Kidney (tissue), 14 donors: Measurements from ENCODE around the gene CCNB2. TPM values are rescaled to one million over a fixed set of nuclear protein-coding genes. Genes with fewer than 3 reads are reported as not detected.
A peak's percentile ranks its signal among the peaks of the same experiment; 100 is the strongest.

ENCODE experiments used
- DNase-seq, 5 donors: peaks; one replicate each; pipeline ENCODE4 v3.0.0-alpha.2; 2013 to 2020
- FAIRE-seq: peaks from 2 replicates; lab custom pipeline; 2012; peaks lifted over from hg19 to GRCh38; lab: Jason Lieb, UNC
- H3K27ac ChIP-seq, 2 donors: one replicate each; pipeline ENCODE4 v1.7.0; 2013; ENCODE audit warnings: low read depth in 2 of 2, low read length in 2 of 2, inconsistent platforms in 1 of 2
- H3K27me3 ChIP-seq: one replicate; pipeline ENCODE4 v1.7.1; 2013; ENCODE audit warnings: low read length, inconsistent platforms; ENCODE audit not compliant: control insufficient read depth, insufficient read depth
- H3K36me3 ChIP-seq, 3 donors: one replicate each; pipeline versions ENCODE4 v1.7.0 to v1.7.1; 2013; ENCODE audit warnings: low read length in 3 of 3, control low read depth in 1 of 3, inconsistent platforms in 1 of 3; ENCODE audit not compliant: insufficient read depth in 3 of 3, control insufficient read depth in 2 of 3
- H3K4me1 ChIP-seq, 3 donors: one replicate each; pipeline versions ENCODE4 v1.7.0 to v1.7.1; 2013; ENCODE audit warnings: low read length in 3 of 3, inconsistent platforms in 1 of 3, low read depth in 1 of 3; ENCODE audit not compliant: control insufficient read depth in 2 of 3, insufficient read depth in 2 of 3
- H3K4me3 ChIP-seq, 3 donors: one replicate each; pipeline versions ENCODE4 v1.7.0 to v1.8.1; 2013; ENCODE audit warnings: low read length in 3 of 3, control low read depth in 1 of 3, inconsistent platforms in 1 of 3
- H3K9ac ChIP-seq, 3 donors: one replicate each; pipeline versions ENCODE4 v1.7.0 to v1.7.1; 2013; ENCODE audit warnings: low read length in 3 of 3, control low read depth in 1 of 3, inconsistent platforms in 1 of 3
- H3K9me3 ChIP-seq, 3 donors: one replicate each; pipeline versions ENCODE4 v1.7.0 to v1.7.1; 2013; ENCODE audit warnings: low read length in 3 of 3, control low read depth in 1 of 3, inconsistent platforms in 1 of 3; ENCODE audit not compliant: control insufficient read depth in 2 of 3, insufficient read depth in 1 of 3
- CTCF ChIP-seq: IDR thresholded peaks from 3 replicates; pipeline ENCODE4 v1.5.1; 2012; ENCODE audit warnings: mild to moderate bottlenecking, moderate library complexity, borderline replicate concordance; ENCODE audit not compliant: insufficient read depth; ENCODE audit errors: extremely low read depth
- intact Hi-C: fragments of 100-400 bp; cut with DNase I; formaldehyde crosslinking; loops from one replicate; pipeline ENCODE4 v1.11.1; 2022
- polyA plus RNA-seq: library from polyadenylated mRNA; stranded (reverse); fragments of 350-450 nt; fragmentation: Illumina TruSeq; extraction: RNeasy Lipid Tissue Mini Kit (QIAGEN cat#74804); gene quantifications from one replicate; pipeline ENCODE4 v1.2.3, GENCODE V29; 2014; ENCODE audit warnings: low read depth, low replicate concordance; ENCODE audit not compliant: insufficient read depth
- total RNA-seq: library from RNA; stranded (reverse); fragmentation: NEBNext Ultra II Directional; extraction: Animal tissue kit (Norgen Biotek cat#: 25700); gene quantifications from one replicate; pipeline ENCODE4 v1.2.1, GENCODE V29; 2021
- donor health status: control.
- donor health status: control.
- donor health status: control.
- donor health status: control.
- donor health status: control.
- donor health status: DM: yes; HTN: yes; CAD: no.
- donor health status: Normal renal cell carcinoma (clear cell type).

CCNB2 gene
- total and polyA plus RNA-seq, 2 donors from 2014 or later, result 0.26 to 0.94 TPM

- no peak overlapping the region for H3K27ac ChIP-seq
- DNase-seq (no peak), FAIRE-seq (peak; percentile 30)
- no peak overlapping the region for H3K4me3 ChIP-seq
- peaks cover 6 to 36% (median 12%) of the 10 kb centered on the region in 3 donors for H3K36me3 ChIP-seq
- TF ChIP-seq CTCF, result no peak
- no peak overlapping the region for H3K9ac ChIP-seq
- H3K27me3 ChIP-seq, result no peaks in the 10 kb centered on the region
- intact Hi-C loops, result no loop called here
- no peaks in the 10 kb centered on the region for H3K4me1 ChIP-seq
- H3K9me3 ChIP-seq, result no peaks in the 10 kb centered on the region
Measured at GRCh38 chr15:59094077-59094476, 10.9 kb upstream of the CCNB2 start.

GRCh38 chr15:59096429-59096828 is 8.5 kb upstream of the CCNB2 start:
- no peaks in the 10 kb centered on the region for H3K4me1 ChIP-seq
- H3K9ac ChIP-seq, result no peak overlapping the region
- no peaks in the 10 kb centered on the region for H3K9me3 ChIP-seq
- TF ChIP-seq CTCF, result no peak
- intact Hi-C loops, result no loop called here
- H3K4me3 ChIP-seq, result no peak overlapping the region
- DNase-seq, result no peak
- H3K27me3 ChIP-seq, result no peaks in the 10 kb centered on the region
- peaks cover 6 to 34% (median 15%) of the 10 kb centered on the region in 3 donors for H3K36me3 ChIP-seq
- FAIRE-seq, result no peak
- no peak overlapping the region for H3K27ac ChIP-seq

DNA sequence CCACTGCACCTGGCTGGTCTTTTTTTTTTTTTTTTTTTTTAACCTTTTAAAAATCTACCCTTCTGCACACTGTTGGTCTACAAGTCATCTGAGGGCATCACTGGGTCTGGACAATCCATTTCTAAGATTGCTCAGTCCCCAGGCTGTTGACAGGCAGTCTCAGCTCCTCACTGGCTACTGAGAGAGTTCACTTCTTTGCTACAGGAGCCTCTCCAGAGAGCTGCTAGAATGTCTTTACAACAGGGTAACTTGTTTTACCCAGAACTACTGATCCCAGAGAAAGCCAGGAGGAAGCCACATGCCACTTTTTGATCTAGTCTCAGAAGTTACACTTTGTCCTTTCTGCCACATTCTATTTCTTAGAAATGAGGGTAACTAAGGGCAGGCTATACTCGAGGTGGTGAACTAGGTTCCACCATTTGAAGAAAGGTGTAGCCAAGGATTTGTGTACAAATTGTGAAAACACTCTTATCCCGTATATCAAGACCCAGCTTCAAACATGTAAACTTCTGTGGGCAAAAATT is 5.7 kb upstream of the CCNB2 start:
- Histone ChIP-seq H3K36me3 (peaks cover 6 to 20% (median 9%) of the 10 kb centered on the region in 3 donors), H3K9me3 (no peaks in the 10 kb centered on the region), H3K4me3 (no peak overlapping the region), H3K9ac (no peak overlapping the region), H3K27me3 (no peaks in the 10 kb centered on the region), H3K4me1 (no peaks in the 10 kb centered on the region), H3K27ac (no peak overlapping the region)
- intact Hi-C loops, result no loop called here
- TF ChIP-seq CTCF, result no peak
- DNase-seq (no peak), FAIRE-seq (no peak)

DNA sequence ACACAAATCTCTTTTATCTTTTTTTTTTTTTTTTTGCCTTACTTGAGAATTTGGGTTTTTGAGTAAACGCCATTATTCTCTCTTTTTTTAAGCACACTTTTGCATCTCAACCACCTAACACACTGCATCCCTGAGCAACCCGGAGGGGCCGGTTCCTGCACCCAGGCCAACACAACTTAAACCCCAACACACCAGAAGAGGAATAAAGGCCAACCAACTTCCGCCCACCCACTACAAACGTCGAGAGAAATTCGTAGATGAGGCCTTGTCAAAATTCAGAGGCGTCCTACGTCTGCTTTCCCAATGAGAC is 389 bp upstream of the CCNB2 start:
- no peak overlapping the region for H3K27ac ChIP-seq
- H3K4me1 ChIP-seq, result peaks cover 0 to 3% (median 2%) of the 10 kb centered on the region in 3 donors
- H3K9ac ChIP-seq, result peak overlapping the region; percentile 61 to 68 (median 64)
- no peaks in the 10 kb centered on the region for H3K9me3 ChIP-seq
- intact Hi-C loops, result no loop called here
- DNase-seq, result no peak
- no peak for TF ChIP-seq CTCF
- peaks cover 0 to 3% (median 0%) of the 10 kb centered on the region in 3 donors for H3K36me3 ChIP-seq
- no peaks in the 10 kb centered on the region for H3K27me3 ChIP-seq
- H3K4me3 ChIP-seq, result peak overlapping the region; percentile 76 to 85 (median 83)
- no peak for FAIRE-seq
